ENCODE results near the gene PCYT1B. TPM values are rescaled to one million over a fixed set of nuclear protein-coding genes. Genes with fewer than 3 reads are reported as not detected.
"Not testable (repeated sequence)": the region's sequence is repeated elsewhere in the genome, so short reads cannot be mapped to it uniquely, and the experiment has no call there.

PCYT1B gene
- total RNA-seq, 1 experiment from 2014 or later = 7.2 TPM

DNA sequence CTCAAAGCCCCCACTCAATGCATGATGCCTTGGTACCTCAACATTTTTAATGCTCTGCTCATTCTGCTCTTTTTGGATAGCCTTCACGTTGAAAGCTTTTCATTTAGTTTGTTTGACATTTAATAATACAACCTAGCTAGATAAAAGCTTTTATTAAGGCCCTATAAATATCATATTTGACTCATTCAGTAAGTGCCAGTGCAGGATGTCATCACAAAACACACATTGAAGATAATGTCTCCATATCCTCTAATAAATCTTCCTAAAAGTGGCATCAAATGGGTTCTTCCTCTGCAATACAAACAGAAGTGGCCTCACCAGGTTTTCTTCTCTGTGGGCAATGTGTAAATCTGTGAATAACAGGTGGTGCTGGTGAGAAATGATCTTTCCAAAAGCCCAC is 12.0 kb upstream of the PCYT1B start:
- no peak for DNase-seq
- no peaks in the 10 kb centered on the region for H3K4me1 ChIP-seq
- no peaks in the 10 kb centered on the region for H3K9me3 ChIP-seq (replicated peaks)
- no peak overlapping the region for H3K27ac ChIP-seq
- no peaks in the 10 kb centered on the region for H3K27me3 ChIP-seq
- H3K4me3 ChIP-seq = no peak overlapping the region
- H3K36me3 ChIP-seq = no peaks in the 10 kb centered on the region

DNA sequence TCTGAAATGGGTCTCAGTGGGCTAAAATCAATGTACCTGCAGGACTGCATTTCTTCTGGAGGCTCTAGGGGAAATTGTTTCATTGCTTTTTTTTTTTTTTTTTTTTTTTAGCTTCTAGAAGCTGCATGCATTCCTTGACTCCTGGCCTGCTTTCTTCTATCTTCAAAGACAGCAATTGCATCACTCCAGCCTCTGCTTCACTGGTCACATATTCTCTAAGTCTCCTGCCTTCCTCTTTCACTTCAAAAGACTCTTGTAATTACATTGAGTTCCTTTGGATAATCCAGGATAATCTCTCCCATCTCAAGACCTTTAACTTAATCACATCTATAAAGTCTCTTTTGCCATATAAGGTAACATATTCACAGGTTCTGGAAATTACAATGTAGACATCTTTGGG is 11.3 kb upstream of the PCYT1B start:
- H3K27me3 ChIP-seq = no peaks in the 10 kb centered on the region
- no peak overlapping the region for H3K27ac ChIP-seq
- DNase-seq = no peak
- no peaks in the 10 kb centered on the region for H3K9me3 ChIP-seq (replicated peaks)
- no peak overlapping the region for H3K4me3 ChIP-seq
- no peaks in the 10 kb centered on the region for H3K36me3 ChIP-seq
- no peaks in the 10 kb centered on the region for H3K4me1 ChIP-seq

GRCh38 chrX:24657671-24658386 is 10.7 kb upstream of the PCYT1B start:
- Histone ChIP-seq H3K27me3 (no peaks in the 10 kb centered on the region), H3K9me3 (replicated peaks) (no peaks in the 10 kb centered on the region), H3K36me3 (no peaks in the 10 kb centered on the region), H3K4me3 (no peak overlapping the region), H3K4me1 (no peaks in the 10 kb centered on the region), H3K27ac (no peak overlapping the region)
- DNase-seq = no peak

- not testable (repeated sequence) for H3K27me3 ChIP-seq; H3K4me1 ChIP-seq; H3K4me3 ChIP-seq; H3K9me3 ChIP-seq (replicated peaks); H3K36me3 ChIP-seq; DNase-seq; H3K27ac ChIP-seq
Observed at GRCh38 chrX:24655679-24656078, 8.5 kb upstream of the PCYT1B start.

GRCh38 chrX:24651783-24652182 is 4.6 kb upstream of the PCYT1B start:
- Histone ChIP-seq H3K9me3 (replicated peaks) (no peaks in the 10 kb centered on the region), H3K27ac (no peak overlapping the region), H3K4me3 (no peak overlapping the region), H3K36me3 (no peaks in the 10 kb centered on the region), H3K4me1 (no peaks in the 10 kb centered on the region; the same call in 1 of the 2 replicates), H3K27me3 (no peaks in the 10 kb centered on the region)
- DNase-seq = no peak

DNA sequence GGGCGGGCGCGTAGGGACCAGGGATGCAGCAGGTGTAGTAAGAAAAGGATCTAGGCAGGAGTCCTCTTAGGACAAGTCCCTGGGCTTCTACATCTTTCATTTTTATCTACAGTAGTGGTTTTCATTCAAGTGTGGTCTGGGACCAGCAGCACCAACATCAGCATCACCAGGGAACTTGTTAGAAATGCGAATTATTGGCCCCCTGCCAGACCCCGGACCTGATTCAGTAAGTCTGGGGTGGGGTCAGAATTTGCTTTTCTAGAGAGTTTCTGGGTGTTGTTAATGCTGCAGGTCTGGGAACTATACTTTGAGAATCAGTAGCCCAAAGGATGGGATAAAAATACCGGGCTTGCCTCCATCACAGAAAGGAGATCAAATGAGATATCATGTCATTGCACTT is 1.3 kb upstream of the PCYT1B start:
- Histone ChIP-seq H3K27me3 (no peaks in the 10 kb centered on the region), H3K4me3 (no peak overlapping the region), H3K27ac (no peak overlapping the region), H3K9me3 (replicated peaks) (no peaks in the 10 kb centered on the region), H3K4me1 (no peaks in the 10 kb centered on the region; the same call in 1 of the 2 replicates), H3K36me3 (no peaks in the 10 kb centered on the region)
- no peak for DNase-seq

DNA sequence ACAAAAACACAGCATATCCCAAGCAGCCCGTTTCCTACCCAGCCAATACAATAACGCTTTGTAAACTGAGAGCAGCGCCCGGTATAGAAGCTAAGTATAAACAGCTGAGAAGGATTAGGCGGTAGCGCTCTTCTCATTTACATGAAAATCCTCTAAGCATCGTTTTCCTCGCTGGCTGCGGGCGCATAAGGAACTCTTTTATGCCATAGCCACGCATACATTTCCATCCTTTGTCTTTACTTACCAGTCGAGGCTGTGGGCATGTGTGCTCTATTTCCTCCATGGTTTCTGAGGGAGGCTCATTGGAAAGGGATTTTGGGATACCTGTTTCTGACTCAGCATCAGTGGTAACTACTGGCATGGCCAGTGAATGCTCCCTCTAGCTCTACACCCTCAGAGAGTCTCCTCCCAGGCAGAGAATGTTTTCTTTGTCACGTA is 383 bp downstream of the PCYT1B start:
- no peaks in the 10 kb centered on the region for H3K27me3 ChIP-seq
- H3K4me3 ChIP-seq = peak overlapping the region; percentile 64
- no peaks in the 10 kb centered on the region for H3K36me3 ChIP-seq
- peak overlapping the region; percentile 77 for H3K27ac ChIP-seq
- peak; percentile 56 to 79 for DNase-seq
- no peaks in the 10 kb centered on the region; the same call in 1 of the 2 replicates for H3K4me1 ChIP-seq
- no peaks in the 10 kb centered on the region for H3K9me3 ChIP-seq (replicated peaks)

DNA sequence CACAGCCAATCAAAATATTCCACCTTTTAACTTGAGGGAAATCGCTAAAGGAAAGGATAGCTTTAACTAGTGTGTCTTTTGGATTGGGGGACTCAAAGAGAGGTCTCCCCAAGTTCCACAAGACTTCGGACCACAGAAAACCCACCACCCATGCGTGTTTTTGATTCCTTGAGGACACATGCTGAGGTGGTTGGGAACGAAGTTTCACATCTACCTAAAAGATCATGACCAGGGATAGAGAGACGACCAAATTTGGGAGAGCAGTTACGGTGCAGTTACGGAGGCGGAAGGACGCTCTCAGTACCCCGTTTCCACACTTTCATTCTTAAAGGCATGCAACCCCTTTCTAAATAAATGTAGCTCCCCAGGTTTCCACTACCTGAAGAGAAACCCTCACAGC is 1.1 kb downstream of the PCYT1B start:
- Histone ChIP-seq H3K27ac (peak overlapping the region; percentile 77), H3K4me3 (peak overlapping the region; percentile 64), H3K36me3 (no peaks in the 10 kb centered on the region), H3K27me3 (no peaks in the 10 kb centered on the region), H3K9me3 (replicated peaks) (no peaks in the 10 kb centered on the region), H3K4me1 (no peaks in the 10 kb centered on the region; the same call in 1 of the 2 replicates)
- DNase-seq = no peak

GRCh38 chrX:24643116-24643515 is 4.0 kb downstream of the PCYT1B start:
- DNase-seq = no peak

GRCh38 chrX:24629701-24630100 is 17.4 kb downstream of the PCYT1B start:
- no peaks in the 10 kb centered on the region for H3K36me3 ChIP-seq
- no peak for DNase-seq

More at GRCh38 chrX:24643116-24643515, 4.0 kb downstream of the PCYT1B start:
- no peaks in the 10 kb centered on the region for H3K9me3 ChIP-seq (replicated peaks)
- H3K4me1 ChIP-seq = no peaks in the 10 kb centered on the region; the same call in 1 of the 2 replicates
- no peak overlapping the region for H3K4me3 ChIP-seq
- no peaks in the 10 kb centered on the region for H3K36me3 ChIP-seq
- H3K27ac ChIP-seq = no peak overlapping the region
- no peaks in the 10 kb centered on the region for H3K27me3 ChIP-seq

DNA sequence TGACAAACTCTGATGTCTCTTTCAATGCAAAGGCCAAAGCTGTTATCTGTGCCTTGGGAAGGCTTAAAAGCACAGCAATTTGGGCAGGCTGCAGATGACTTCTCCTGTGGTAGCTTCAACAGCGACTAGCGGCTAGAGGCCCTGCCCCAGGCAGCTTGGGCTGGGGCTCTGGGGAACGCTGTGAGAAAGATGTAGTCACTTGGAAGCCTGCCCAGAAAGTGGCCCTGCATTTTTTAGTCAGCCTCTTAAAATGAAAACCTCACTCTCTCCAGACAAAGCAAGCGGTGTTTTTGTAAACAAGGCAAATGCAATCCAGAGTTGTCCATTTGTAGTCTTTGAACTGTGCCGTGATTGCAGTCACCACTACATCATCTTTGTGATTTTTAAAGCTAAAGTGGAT is 27.5 kb downstream of the PCYT1B start:
- no peaks in the 10 kb centered on the region for H3K27me3 ChIP-seq
- no peak overlapping the region for H3K4me3 ChIP-seq
- no peak overlapping the region for H3K27ac ChIP-seq
- H3K36me3 ChIP-seq = no peaks in the 10 kb centered on the region
- H3K9me3 ChIP-seq (replicated peaks) = no peaks in the 10 kb centered on the region
- peak; percentile 65 to 70 for DNase-seq
- peaks cover 6% of the 10 kb centered on the region; the same call in 1 of the 2 replicates for H3K4me1 ChIP-seq

More at GRCh38 chrX:24629701-24630100, 17.4 kb downstream of the PCYT1B start:
- no peak overlapping the region for H3K27ac ChIP-seq
- H3K4me3 ChIP-seq = no peak overlapping the region
- no peaks in the 10 kb centered on the region for H3K9me3 ChIP-seq (replicated peaks)
- peaks cover 9% of the 10 kb centered on the region for H3K4me1 ChIP-seq
- H3K27me3 ChIP-seq = no peaks in the 10 kb centered on the region

DNA sequence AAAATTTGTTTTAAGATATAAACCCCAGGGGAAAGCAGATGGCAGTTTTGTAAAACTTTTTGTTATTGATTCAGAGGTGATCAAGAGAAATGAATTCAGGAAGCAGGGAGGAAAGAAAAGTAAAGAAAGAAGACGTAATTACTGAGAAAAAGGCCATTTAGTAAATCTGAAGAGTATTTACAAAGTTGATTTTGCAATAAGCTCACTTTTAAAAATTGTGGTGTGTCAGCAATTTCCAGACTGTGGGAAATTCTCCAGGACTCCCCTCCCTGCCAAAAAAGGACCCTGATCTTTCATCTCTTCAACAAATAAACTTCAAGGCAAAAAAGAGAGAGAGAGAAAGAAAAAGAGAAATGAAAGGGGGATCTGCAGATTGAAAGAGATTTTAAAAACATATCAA is 36.6 kb downstream of the PCYT1B start:
- Histone ChIP-seq H3K4me3 (no peak overlapping the region), H3K36me3 (no peaks in the 10 kb centered on the region), H3K27ac (no peak overlapping the region), H3K27me3 (no peaks in the 10 kb centered on the region), H3K4me1 (no peaks in the 10 kb centered on the region), H3K9me3 (replicated peaks) (no peaks in the 10 kb centered on the region)
- no peak for DNase-seq

DNA sequence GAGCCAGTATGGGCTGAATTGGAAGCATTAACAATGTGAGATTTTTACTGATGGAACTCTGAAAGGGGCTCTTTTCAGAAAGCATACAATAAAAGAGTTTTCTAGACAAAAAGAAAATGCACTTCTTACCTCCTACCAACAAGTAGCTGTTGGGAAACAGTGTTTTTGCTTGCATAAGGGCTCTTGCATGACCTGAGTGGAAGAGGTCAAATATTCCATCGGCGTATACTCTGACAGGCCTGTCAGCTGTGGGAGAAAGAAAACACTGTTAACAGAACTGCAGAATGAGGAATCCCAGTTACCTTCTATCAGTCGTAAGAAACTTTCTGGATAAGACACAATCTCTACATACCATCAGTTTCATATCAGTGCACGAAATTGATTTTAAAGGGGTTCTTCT is 39.5 kb downstream of the PCYT1B start:
- Histone ChIP-seq H3K4me3 (no peak overlapping the region), H3K27ac (no peak overlapping the region), H3K36me3 (no peaks in the 10 kb centered on the region), H3K4me1 (no peaks in the 10 kb centered on the region), H3K27me3 (no peaks in the 10 kb centered on the region), H3K9me3 (replicated peaks) (no peaks in the 10 kb centered on the region)
- DNase-seq = no peak

DNA sequence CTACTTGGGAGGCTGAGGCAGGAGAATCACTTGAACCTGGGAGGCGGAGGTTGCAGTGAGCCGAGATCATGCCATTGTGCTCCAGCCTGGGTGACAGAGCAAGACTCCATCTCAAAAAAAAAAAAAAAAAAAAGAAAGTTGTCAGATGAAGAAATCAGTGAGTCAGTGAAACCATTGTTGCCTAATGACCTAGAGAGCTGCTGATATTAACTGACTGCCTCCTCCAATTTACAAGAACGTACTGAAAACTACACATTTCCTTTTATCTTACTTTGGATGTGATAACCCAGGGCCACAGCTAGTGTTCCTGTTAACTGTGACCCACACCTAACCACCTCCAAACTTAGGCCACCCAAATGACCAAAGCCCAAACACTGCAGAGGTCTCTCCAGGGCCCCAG is 41.2 kb downstream of the PCYT1B start:
- not testable (repeated sequence) for H3K36me3 ChIP-seq; H3K4me3 ChIP-seq; H3K27ac ChIP-seq; H3K27me3 ChIP-seq; H3K9me3 ChIP-seq (replicated peaks); DNase-seq; H3K4me1 ChIP-seq

GRCh38 chrX:24603191-24603590 is 44.0 kb downstream of the PCYT1B start:
- Histone ChIP-seq H3K4me3 (no peak overlapping the region), H3K27me3 (no peaks in the 10 kb centered on the region), H3K36me3 (no peaks in the 10 kb centered on the region), H3K4me1 (no peaks in the 10 kb centered on the region), H3K9me3 (replicated peaks) (no peaks in the 10 kb centered on the region), H3K27ac (no peak overlapping the region)
- DNase-seq = no peak

GRCh38 chrX:24601858-24602257 is 45.3 kb downstream of the PCYT1B start:
- Histone ChIP-seq H3K36me3 (no peaks in the 10 kb centered on the region), H3K27me3 (no peaks in the 10 kb centered on the region), H3K27ac (no peak overlapping the region), H3K4me3 (no peak overlapping the region), H3K9me3 (replicated peaks) (no peaks in the 10 kb centered on the region), H3K4me1 (no peaks in the 10 kb centered on the region)
- DNase-seq = no peak
